IMR-90 (cell line): ENCODE results near the gene ADAMTS20. TPM values are rescaled to one million over a fixed set of nuclear protein-coding genes. Genes with fewer than 3 reads are reported as not detected.

ENCODE experiments used
- ATAC-seq: fragments of 200-7000 bp; cut with Tn5 transposase; 2 replicates; pipeline ENCODE4 v1.9.1; 2020; ENCODE audit warnings: low read depth, mild to moderate bottlenecking, moderate library complexity
- BruUV-seq: library from RNA; stranded (reverse); fragments of 400-500 nt; replicated peaks from 2 replicates; lab custom pipeline; 2021; lab: Mats Ljungman, UMichigan
- CTCF ChIA-PET: fragments of 300-600 bp; formaldehyde crosslinking; extraction: SDS; loops from one replicate; lab custom pipeline; 2021; ENCODE audit warnings: antibody characterized with exemption; lab: Yijun Ruan, JAX
- POLR2A ChIA-PET: fragments of 300-600 bp; sonication (Branson Sonifier 250); formaldehyde crosslinking; loops from one replicate; lab custom pipeline; 2022; ENCODE audit warnings: antibody characterized with exemption; ENCODE audit not compliant: unreplicated experiment; lab: Charles Lee
- DNase-seq: peaks from one replicate; pipeline ENCODE4 v3.0.0; 2013
- H2AFZ ChIP-seq: replicated peaks from 2 replicates; pipeline ENCODE3; 2013; ENCODE audit warnings: low read length, mild to moderate bottlenecking; ENCODE audit not compliant: poor library complexity
- H2AK5ac ChIP-seq: 2 replicates; pipeline ENCODE4 v1.6.1; 2013; ENCODE audit warnings: low read depth, low read length, inconsistent platforms
- H2AK9ac ChIP-seq: replicated peaks from 2 replicates; pipeline ENCODE3; 2013; ENCODE audit warnings: mild to moderate bottlenecking, low read depth, low read length, moderate library complexity; ENCODE audit not compliant: poor library complexity
- H2BK120ac ChIP-seq: 2 replicates; pipeline ENCODE4 v1.6.1; 2013; ENCODE audit warnings: low read depth, low read length, inconsistent platforms
- H2BK15ac ChIP-seq: 3 replicates; pipeline ENCODE4 v1.6.1; 2013; ENCODE audit warnings: low read depth, low read length, inconsistent platforms
- H2BK20ac ChIP-seq: 2 replicates; pipeline ENCODE4 v1.6.1; 2013; ENCODE audit warnings: low read depth, mild to moderate bottlenecking, inconsistent platforms, low read length, moderate library complexity
- H2BK5ac ChIP-seq: 2 replicates; pipeline ENCODE4 v1.6.1; 2013; ENCODE audit warnings: mild to moderate bottlenecking, low read depth, low read length, inconsistent platforms; ENCODE audit not compliant: poor library complexity, severe bottlenecking
- H3K14ac ChIP-seq: replicated peaks from 2 replicates; pipeline ENCODE4 v1.6.1; 2013; ENCODE audit warnings: low read depth, low read length, inconsistent platforms
- H3K18ac ChIP-seq: 2 replicates; pipeline ENCODE4 v1.6.1; 2013; ENCODE audit warnings: low read depth, low read length, control low read depth
- H3K23ac ChIP-seq: 2 replicates; pipeline ENCODE4 v1.6.1; 2013; ENCODE audit warnings: low read depth, low read length, inconsistent platforms
- H3K27ac ChIP-seq: 2 replicates; pipeline ENCODE4 v1.5.1; 2013; ENCODE audit warnings: mild to moderate bottlenecking, control low read depth, low read length; ENCODE audit not compliant: insufficient read depth
- H3K27me3 ChIP-seq: 2 replicates; pipeline ENCODE4 v1.6.1; 2013; ENCODE audit warnings: low read length; ENCODE audit not compliant: control insufficient read depth, insufficient read depth
- H3K36me3 ChIP-seq: 2 replicates; pipeline ENCODE4 v1.6.1; 2013; ENCODE audit warnings: low read length, mixed read lengths; ENCODE audit not compliant: control insufficient read depth, insufficient read depth
- H3K4ac ChIP-seq: 2 replicates; pipeline ENCODE4 v1.6.1; 2013; ENCODE audit warnings: low read depth, low read length, inconsistent platforms
- H3K4me1 ChIP-seq: 2 replicates; pipeline ENCODE4 v1.6.1; 2013; ENCODE audit warnings: low read length, mixed read lengths; ENCODE audit not compliant: control insufficient read depth, insufficient read depth
- H3K4me2 ChIP-seq: 2 replicates; pipeline ENCODE4 v1.6.1; 2013; ENCODE audit warnings: low read depth, mild to moderate bottlenecking, control low read depth, low read length, moderate library complexity
- H3K4me3 ChIP-seq: 2 replicates; pipeline ENCODE4 v1.5.1; 2013; ENCODE audit warnings: low read depth, mild to moderate bottlenecking, control low read depth, low read length, moderate library complexity; ENCODE audit not compliant: insufficient read depth
- H3K56ac ChIP-seq: 2 replicates; pipeline ENCODE4 v1.6.1; 2013; ENCODE audit warnings: low read length, inconsistent platforms; ENCODE audit not compliant: insufficient read depth; ENCODE audit errors: extremely low read depth
- H3K79me1 ChIP-seq, 2 experiments: 2 replicates each; pipeline ENCODE4 v1.6.1; 2013; ENCODE audit warnings: low read length in 2 of 2, inconsistent platforms in 1 of 2, low read depth in 1 of 2
- H3K9ac ChIP-seq: 2 replicates; pipeline ENCODE4 v1.6.1; 2013; ENCODE audit warnings: low read depth, low read length, control low read depth
- H3K9me1 ChIP-seq: 2 replicates; pipeline ENCODE4 v1.6.1; 2013; ENCODE audit warnings: low read length, inconsistent platforms; ENCODE audit not compliant: insufficient read depth
- H3K9me3 ChIP-seq: 2 replicates; pipeline ENCODE4 v1.6.1; 2013; ENCODE audit warnings: low read length; ENCODE audit not compliant: control insufficient read depth, insufficient read depth
- H4K20me1 ChIP-seq: 2 replicates; pipeline ENCODE4 v1.6.1; 2013; ENCODE audit warnings: low read length, inconsistent platforms; ENCODE audit not compliant: insufficient read depth
- H4K5ac ChIP-seq: 2 replicates; pipeline ENCODE4 v1.6.1; 2013; ENCODE audit warnings: mild to moderate bottlenecking, low read depth, low read length, control low read depth
- H4K8ac ChIP-seq, 2 experiments: 2 replicates each; pipeline ENCODE4 v1.6.1; 2013; ENCODE audit warnings: low read depth in 2 of 2, low read length in 2 of 2, control low read depth in 1 of 2, inconsistent platforms in 1 of 2
- H4K91ac ChIP-seq: 2 replicates; pipeline ENCODE4 v1.6.1; 2013; ENCODE audit warnings: low read depth, low read length, inconsistent platforms; ENCODE audit not compliant: insufficient read depth
- CEBPB ChIP-seq: IDR thresholded peaks from 2 replicates; pipeline ENCODE4 v1.6.1; 2012; ENCODE audit warnings: low read depth, low read length, improper control_type of control experiment
- MAZ ChIP-seq: IDR thresholded peaks from 2 replicates; pipeline ENCODE4 v1.6.1; 2012; ENCODE audit warnings: low read depth, mild to moderate bottlenecking, low read length, improper control_type of control experiment, moderate library complexity, borderline replicate concordance
- WGBS, 2 experiments: methylation state at CpG; one replicate each; pipeline versions ENCODE4 v1.1.5 to v1.1.7; 2013; ENCODE audit warnings: missing lambda C conversion rate in 2 of 2; ENCODE audit not compliant: insufficient read length in 1 of 2; ENCODE audit errors: extremely low coverage in 2 of 2; 5-methylcytosine and 5-hydroxymethylcytosine counted together
- dilution Hi-C: fragments of 300-500 bp; cut with HindIII; formaldehyde crosslinking; loops from one replicate; pipeline ENCODE4 v1.14.3; 2018; ENCODE audit warnings: low sequenced_read_pairs; ENCODE audit not compliant: unreplicated experiment
- in situ Hi-C: fragments of 300-500 bp; cut with MboI; formaldehyde crosslinking; loops from 3 replicates; pipeline ENCODE4 v1.14.3; 2019; ENCODE audit warnings: low sequenced_read_pairs, inconsistent platforms, mixed read lengths
- intact Hi-C: fragments of 100-400 bp; cut with micrococcal nuclease; formaldehyde crosslinking; loops from 2 replicates; pipeline ENCODE4 v1.10.0; 2022
- polyA plus RNA-seq, 3 experiments: library from polyadenylated mRNA; depleted of rRNA; stranded (reverse); fragments of >200 nt; gene quantifications; 2 replicates each; pipeline ENCODE4 v1.2.3, GENCODE V29; 2012; ENCODE audit warnings: low replicate concordance in 1 of 3
- total RNA-seq: library from RNA; depleted of rRNA; stranded (reverse); fragments of >200 nt; gene quantifications from 2 replicates; pipeline ENCODE4 v1.2.3, GENCODE V29; 2012

The ADAMTS20 gene
- total and polyA plus RNA-seq, 2 of the 4 experiments (the other 2 are of a cell fraction), result not detected

DNA sequence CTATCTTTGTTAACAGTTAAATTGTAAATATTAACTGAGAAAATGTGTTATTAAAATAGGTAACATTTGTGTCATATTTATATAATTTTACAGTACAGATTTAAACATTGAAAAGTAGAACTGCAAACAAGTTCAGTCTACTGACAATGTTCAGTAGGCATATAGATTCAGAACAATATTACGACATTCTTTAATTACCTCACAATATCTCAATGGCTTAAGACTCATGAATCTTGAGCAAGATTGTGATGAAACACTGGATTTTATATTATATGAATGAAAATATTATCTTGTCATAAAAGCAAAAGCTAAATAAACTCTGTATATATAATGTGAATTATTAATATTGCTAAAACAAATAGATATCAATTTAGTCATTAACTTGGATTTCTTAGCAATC is 194.9 kb downstream of the ADAMTS20 start:
- no peak overlapping the region for H3K56ac ChIP-seq
- no peaks in the 10 kb centered on the region for H3K9me3 ChIP-seq
- H2BK20ac ChIP-seq, result no peak overlapping the region
- POLR2A ChIA-PET, result no interaction called here
- H4K20me1 ChIP-seq, result no peaks in the 10 kb centered on the region
- no peak overlapping the region for H4K8ac ChIP-seq
- H2BK120ac ChIP-seq, result no peak overlapping the region
- H4K91ac ChIP-seq, result no peak overlapping the region
- no peak overlapping the region for H3K4me2 ChIP-seq
- H2AK5ac ChIP-seq, result no peak overlapping the region
- H2BK5ac ChIP-seq, result no peak overlapping the region
- H2AK9ac ChIP-seq, result no peak overlapping the region
- H3K36me3 ChIP-seq, result no peaks in the 10 kb centered on the region
- no peak overlapping the region for H3K4me3 ChIP-seq
- dilution Hi-C loops, result no loop called here
- DNase-seq (no peak), ATAC-seq (no peak)
- no peaks in the 10 kb centered on the region for H3K79me1 ChIP-seq
- no peak overlapping the region for H3K27ac ChIP-seq
- H2BK15ac ChIP-seq, result no peak overlapping the region
- intact Hi-C loops, result no loop called here
- no peak overlapping the region for H2AFZ ChIP-seq
- CTCF ChIA-PET, result interaction anchor here (0.5 kb wide), 1 partner anchor 928 kb away, joined by 3 read pairs; no protein-coding TSS in a partner anchor
- in situ Hi-C loops, result loop anchor here (25.0 kb wide), 1 partner anchor 530 kb away; no protein-coding TSS in a partner anchor
- H3K4ac ChIP-seq, result no peak overlapping the region
- no peak overlapping the region for H3K18ac ChIP-seq
- H3K4me1 ChIP-seq, result no peaks in the 10 kb centered on the region
- no peak overlapping the region for H4K5ac ChIP-seq
- peak; percentile 44; the same call in 1 of the 2 replicates for TF ChIP-seq CEBPB
- TF ChIP-seq MAZ, result no peak
- no peak overlapping the region for H3K23ac ChIP-seq
- no peaks in the 10 kb centered on the region for H3K27me3 ChIP-seq
- no TSS peak for BruUV-seq
- H3K9ac ChIP-seq, result no peak overlapping the region
- WGBS, 2 experiments, result no CpG with 5 or more reads among the region's 1 CpG
- H3K9me1 ChIP-seq, result no peaks in the 10 kb centered on the region
- no peak overlapping the region for H3K14ac ChIP-seq
